H1 (cell line): ENCODE data around the gene FCMR. TPM values are rescaled to one million over a fixed set of nuclear protein-coding genes. Genes with fewer than 3 reads are reported as not detected.

ENCODE experiments used
- CTCF ChIA-PET: fragments of 300-600 bp; sonication (Branson Sonifier 250); formaldehyde crosslinking; loops from one replicate; lab custom pipeline; 2021; ENCODE audit not compliant: partially characterized antibody; lab: Charles Lee
- POLR2A ChIA-PET: fragments of 300-600 bp; sonication (Branson Sonifier 250); formaldehyde crosslinking; loops from one replicate; lab custom pipeline; 2021; ENCODE audit warnings: inconsistent platforms; ENCODE audit not compliant: partially characterized antibody; lab: Charles Lee
- DNase-seq, 2 experiments: peaks; one replicate each; pipeline versions ENCODE4 v3.0.0 to v3.0.0-alpha.2; 2010 to 2022; ENCODE audit warnings: low spot score in 2 of 2, low read depth in 1 of 2, mixed read lengths in 1 of 2
- FAIRE-seq: peaks from 2 replicates; lab custom pipeline; 2011; peaks lifted over from hg19 to GRCh38; lab: Jason Lieb, UNC
- H2AFZ ChIP-seq: 2 replicates; pipeline ENCODE4 v1.8.1; 2012; ENCODE audit warnings: low read length, inconsistent platforms
- H2AK5ac ChIP-seq: 2 replicates; pipeline ENCODE4 v1.6.1; 2013; ENCODE audit warnings: low read depth, low read length
- H2BK120ac ChIP-seq: replicated peaks from 2 replicates; pipeline ENCODE3; 2013; ENCODE audit warnings: low read depth, low read length, inconsistent platforms
- H2BK12ac ChIP-seq: 2 replicates; pipeline ENCODE4 v1.6.1; 2013; ENCODE audit warnings: low read depth, low read length
- H2BK15ac ChIP-seq: 2 replicates; pipeline ENCODE4 v1.6.1; 2013; ENCODE audit warnings: low read length
- H2BK20ac ChIP-seq: 2 replicates; pipeline ENCODE4 v1.6.1; 2013; ENCODE audit warnings: low read length
- H2BK5ac ChIP-seq: 2 replicates; pipeline ENCODE4 v1.6.1; 2013; ENCODE audit warnings: low read depth, low read length
- H3K14ac ChIP-seq: 2 replicates; pipeline ENCODE4 v1.6.1; 2013; ENCODE audit warnings: inconsistent platforms; ENCODE audit not compliant: insufficient read length
- H3K18ac ChIP-seq: 2 replicates; pipeline ENCODE4 v1.6.1; 2013; ENCODE audit warnings: low read length; ENCODE audit errors: extremely low read depth
- H3K23ac ChIP-seq: 2 replicates; pipeline ENCODE4 v1.6.1; 2013; ENCODE audit warnings: inconsistent platforms; ENCODE audit not compliant: insufficient read length
- H3K23me2 ChIP-seq: 2 replicates; pipeline ENCODE4 v1.6.1; 2013; ENCODE audit warnings: low read depth, low read length
- H3K27ac ChIP-seq: 2 replicates; pipeline ENCODE4 v1.6.1; 2011; ENCODE audit warnings: low read depth, low read length, inconsistent platforms
- H3K27me3 ChIP-seq, 4 experiments: replicated peaks in 1 of 4; 1 replicate in 1 of 4; 2 replicates in 3 of 4; pipeline versions ENCODE4 v1.6.1 to v1.8.1; 2011 to 2013; ENCODE audit warnings: low read length in 3 of 4, mild to moderate bottlenecking in 3 of 4, inconsistent platforms in 2 of 4, mixed read lengths in 2 of 4, moderate library complexity in 1 of 4; ENCODE audit not compliant: control insufficient read depth in 3 of 4, insufficient read depth in 3 of 4; ENCODE audit errors: extremely low read depth in 1 of 4
- H3K36me3 ChIP-seq, 4 experiments: 2 replicates each; pipeline versions ENCODE4 v1.6.1 to v1.8.1; 2011 to 2013; ENCODE audit warnings: mild to moderate bottlenecking in 4 of 4, low read length in 3 of 4, moderate library complexity in 2 of 4, control low read depth in 1 of 4, inconsistent platforms in 1 of 4; ENCODE audit not compliant: insufficient read depth in 4 of 4, control insufficient read depth in 2 of 4
- H3K4ac ChIP-seq: replicated peaks from 2 replicates; pipeline ENCODE3; 2013; ENCODE audit warnings: low read length, low read depth, mixed read lengths, inconsistent platforms; ENCODE audit not compliant: insufficient read length
- H3K4me1 ChIP-seq, 4 experiments: replicated peaks in 1 of 4; 1 replicate in 1 of 4; 2 replicates in 3 of 4; pipeline versions ENCODE4 v1.6.1 to v1.8.1; 2011 to 2013; ENCODE audit warnings: low read length in 3 of 4, inconsistent platforms in 2 of 4, mixed read lengths in 1 of 4; ENCODE audit not compliant: insufficient read depth in 4 of 4, control insufficient read depth in 3 of 4
- H3K4me2 ChIP-seq, 2 experiments: 2 replicates each; pipeline versions ENCODE4 v1.6.1 to v1.8.1; 2011 to 2013; ENCODE audit warnings: low read depth in 2 of 2, low read length in 2 of 2, control low read depth in 1 of 2, inconsistent platforms in 1 of 2, mild to moderate bottlenecking in 1 of 2; ENCODE audit not compliant: insufficient read depth in 1 of 2
- H3K4me3 ChIP-seq, 4 experiments: fragments of 200-600, 300-600 bp in 1 of 4; sonication (generic), shearing (Covaris generic), sonication (Bioruptor Twin) in 1 of 4; 2 replicates each; pipeline versions ENCODE4 v1.5.1 to v1.8.1; 2011 to 2016; ENCODE audit warnings: low read length in 4 of 4, low read depth in 3 of 4, control low read depth in 2 of 4, inconsistent platforms in 2 of 4, mild to moderate bottlenecking in 2 of 4, mixed read lengths in 1 of 4, moderate library complexity in 1 of 4; ENCODE audit not compliant: insufficient read depth in 2 of 4; ENCODE audit errors: extremely low read depth in 1 of 4
- H3K56ac ChIP-seq: replicated peaks from 2 replicates; pipeline ENCODE3; 2013; ENCODE audit warnings: low read depth, mild to moderate bottlenecking, mixed read lengths, low read length, inconsistent platforms; ENCODE audit not compliant: insufficient read length
- H3K79me1 ChIP-seq: 2 replicates; pipeline ENCODE4 v1.6.1; 2013; ENCODE audit warnings: low read depth, low read length, control low read depth
- H3K79me2 ChIP-seq, 2 experiments: 2 replicates each; pipeline versions ENCODE4 v1.6.1 to v1.8.1; 2012 to 2013; ENCODE audit warnings: low read length in 2 of 2, mild to moderate bottlenecking in 2 of 2, inconsistent platforms in 1 of 2; ENCODE audit not compliant: insufficient read depth in 2 of 2, control insufficient read depth in 1 of 2
- H3K9ac ChIP-seq, 4 experiments: replicated peaks in 1 of 4; 1 replicate in 1 of 4; 2 replicates in 3 of 4; pipeline versions ENCODE4 v1.6.1 to v1.8.1; 2011 to 2013; ENCODE audit warnings: low read depth in 3 of 4, low read length in 3 of 4, control low read depth in 2 of 4, mild to moderate bottlenecking in 2 of 4, moderate library complexity in 2 of 4, inconsistent platforms in 1 of 4; ENCODE audit errors: extremely low read depth in 1 of 4
- H3K9me3 ChIP-seq, 2 experiments: 2 replicates each; pipeline versions ENCODE4 v1.6.1 to v1.8.1; 2012 to 2013; ENCODE audit warnings: mild to moderate bottlenecking in 2 of 2, moderate library complexity in 2 of 2, control low read depth in 1 of 2, inconsistent platforms in 1 of 2, low read depth in 1 of 2, low read length in 1 of 2, mixed read lengths in 1 of 2; ENCODE audit not compliant: insufficient read depth in 2 of 2
- H4K20me1 ChIP-seq, 2 experiments: replicated peaks in 1 of 2; 2 replicates each; pipeline versions ENCODE3 to v1.8.1; 2011 to 2013; ENCODE audit warnings: inconsistent platforms in 2 of 2, low read length in 2 of 2, mild to moderate bottlenecking in 1 of 2; ENCODE audit not compliant: insufficient read depth in 2 of 2, control insufficient read depth in 1 of 2
- H4K5ac ChIP-seq: 2 replicates; pipeline ENCODE4 v1.6.1; 2013; ENCODE audit warnings: low read length, low read depth, mixed read lengths, inconsistent platforms; ENCODE audit not compliant: insufficient read length
- H4K8ac ChIP-seq: 2 replicates; pipeline ENCODE4 v1.8.0; 2013; ENCODE audit warnings: mild to moderate bottlenecking, moderate library complexity, low read length, inconsistent platforms; ENCODE audit not compliant: insufficient read depth; ENCODE audit errors: extremely low read depth
- H4K91ac ChIP-seq: replicated peaks from 2 replicates; pipeline ENCODE3; 2013; ENCODE audit warnings: low read length, mixed read lengths, inconsistent platforms; ENCODE audit not compliant: insufficient read length
- CBX5 ChIP-seq: fragments of 300-800, 300-1000 bp; sonication (generic); IDR thresholded peaks from 2 replicates; pipeline ENCODE4 v1.7.1; 2016; ENCODE audit warnings: antibody characterized with exemption, low read length, low read depth
- EP300 ChIP-seq, 2 experiments: IDR thresholded peaks; 1 replicate in 1 of 2; 2 replicates in 1 of 2; pipeline ENCODE4 v1.6.1; 2011 to 2012; ENCODE audit warnings: low read depth in 2 of 2, low read length in 2 of 2, mild to moderate bottlenecking in 2 of 2, borderline replicate concordance in 1 of 2, inconsistent platforms in 1 of 2, moderate library complexity in 1 of 2
- FOSL1 ChIP-seq: IDR thresholded peaks from 2 replicates; pipeline ENCODE4 v1.6.1; 2011; ENCODE audit warnings: mild to moderate bottlenecking, low read depth, low read length, moderate library complexity; ENCODE audit not compliant: insufficient read depth
- HDAC2 ChIP-seq, 2 experiments: fragments of 300-600 bp in 1 of 2; sonication (generic) in 1 of 2; IDR thresholded peaks; 2 replicates each; pipeline ENCODE4 v1.6.1; 2011 to 2012; ENCODE audit warnings: low read depth in 2 of 2, low read length in 2 of 2, mild to moderate bottlenecking in 2 of 2, moderate library complexity in 2 of 2, borderline replicate concordance in 1 of 2, inconsistent platforms in 1 of 2
- JUN ChIP-seq: IDR thresholded peaks from 2 replicates; pipeline ENCODE4 v1.6.1; 2011; ENCODE audit warnings: low read depth, mild to moderate bottlenecking, improper control_type of control experiment, low read length
- RAD21 ChIP-seq, 2 experiments: IDR thresholded peaks in 1 of 2; conservative IDR thresholded peaks in 1 of 2; 2 replicates each; pipeline ENCODE4 v1.6.1; 2011; ENCODE audit warnings: low read depth in 2 of 2, low read length in 2 of 2, improper control_type of control experiment in 1 of 2, inconsistent platforms in 1 of 2, mild to moderate bottlenecking in 1 of 2, moderate library complexity in 1 of 2
- SIRT6 ChIP-seq: IDR thresholded peaks from one replicate; pipeline ENCODE4 v1.7.1; 2012; ENCODE audit warnings: low read length, inconsistent platforms
- SIX5 ChIP-seq: IDR thresholded peaks from 2 replicates; pipeline ENCODE4 v1.6.1; 2011; ENCODE audit warnings: mild to moderate bottlenecking, low read depth, low read length
- SRF ChIP-seq: IDR thresholded peaks from 2 replicates; pipeline ENCODE4 v1.6.1; 2011; ENCODE audit warnings: mild to moderate bottlenecking, low read depth, low read length, moderate library complexity
- WGBS, 2 experiments: shearing (Covaris generic) in 1 of 2; methylation state at CpG; one replicate each; pipeline versions ENCODE4 v1.1.6 to v1.1.7; 2013 to 2015; ENCODE audit warnings: low lambda C conversion rate in 2 of 2, mixed read lengths in 2 of 2, inconsistent platforms in 1 of 2, low coverage in 1 of 2, missing lambda C conversion rate in 1 of 2; ENCODE audit not compliant: insufficient replicate concordance in 2 of 2, insufficient coverage in 1 of 2, insufficient read length in 1 of 2; ENCODE audit errors: extremely low coverage in 1 of 2, missing lambda C conversion rate in 1 of 2; 5-methylcytosine and 5-hydroxymethylcytosine counted together
- polyA plus RNA-seq, 7 experiments: library from polyadenylated mRNA; depleted of rRNA in 3 of 7; stranded (reverse) in 5 of 7; unstranded in 2 of 7; fragments of >200 nt in 5 of 7; fragments of 200-250 nt in 2 of 7; gene quantifications; 1 replicate in 5 of 7; 2 replicates in 1 of 7; 4 replicates in 1 of 7; pipeline versions ENCODE4 v1.2.1 to v1.2.3, GENCODE V29; 2011 to 2013; ENCODE audit warnings: missing spikeins in 2 of 7, mixed read lengths in 2 of 7
- total RNA-seq: library from RNA; stranded (reverse); fragmentation: NEBNext Ultra II Directional; extraction: Animal tissue kit (Norgen Biotek cat#: 25700); gene quantifications from 2 replicates; pipeline ENCODE4 v1.2.1, GENCODE V29; 2021

FCMR gene
- total and polyA plus RNA-seq, 2 of the 8 experiments (the other 6 are each of a cell fraction or from before 2014, with no cell fraction given), result 0.53 TPM; not detected in 1

- H3K27ac ChIP-seq, result no peak overlapping the region
- DNase-seq, result no peak
- no peak overlapping the region for H3K14ac ChIP-seq
- no peak overlapping the region for H3K9ac ChIP-seq
- no peak overlapping the region for H2BK12ac ChIP-seq
- no peak overlapping the region for H3K4me3 ChIP-seq
- POLR2A ChIA-PET, result interaction anchor here (1.2 kb wide), 1 partner anchor 14 kb away, joined by 4 read pairs; no protein-coding TSS in a partner anchor
- FAIRE-seq, result no peak
- no peak overlapping the region for H2BK15ac ChIP-seq
- no peak overlapping the region for H4K5ac ChIP-seq
- no peaks in the 10 kb centered on the region for H3K27me3 ChIP-seq
- H2BK20ac ChIP-seq, result no peak overlapping the region
- H3K9me3 ChIP-seq, result no peaks in the 10 kb centered on the region
- peaks cover 0 to 3% (median 0%) of the 10 kb centered on the region in 4 experiments; a peak in 2 of 7 replicates for H3K4me1 ChIP-seq
- no peak overlapping the region for H2AFZ ChIP-seq
- no peak overlapping the region for H2BK5ac ChIP-seq
- H3K79me2 ChIP-seq, result no peaks in the 10 kb centered on the region
- no peak overlapping the region for H4K8ac ChIP-seq
- TF ChIP-seq FOSL1 (no peak), EP300 (IDR thresholded peaks at IDR 0.05; ENCODE audit: borderline replicate concordance in 1 of 2, low read depth in 2 of 2, low read length in 2 of 2) (no peak), SIX5 (no peak), CBX5 (no peak), JUN (no peak), RAD21 (IDR thresholded peaks at IDR 0.05 in 1 of 2, conservative IDR thresholded peaks at IDR 0.05 in 1 of 2; ENCODE audit: low read depth in 2 of 2, low read length in 2 of 2) (no peak), HDAC2 (IDR thresholded peaks at IDR 0.05; ENCODE audit: borderline replicate concordance in 1 of 2, low read depth in 2 of 2, low read length in 2 of 2) (no peak), SRF (no peak), SIRT6 (no peak)
- no peak overlapping the region for H3K4ac ChIP-seq
- no peak overlapping the region for H4K91ac ChIP-seq
- H3K79me1 ChIP-seq, result no peaks in the 10 kb centered on the region
- H3K56ac ChIP-seq, result no peak overlapping the region
- H3K23me2 ChIP-seq, result no peaks in the 10 kb centered on the region
- no peak overlapping the region for H2AK5ac ChIP-seq
- no peak overlapping the region for H2BK120ac ChIP-seq
- no peak overlapping the region for H3K18ac ChIP-seq
- CTCF ChIA-PET, result interaction anchor here (0.6 to 3.3 kb wide), 14 partner anchors 9 to 150 kb away, joined by 3 to 19 read pairs (median 5); partner anchors contain the start of gene IL20
- H3K4me2 ChIP-seq, result no peak overlapping the region
- no peaks in the 10 kb centered on the region for H3K36me3 ChIP-seq
- H4K20me1 ChIP-seq, result no peaks in the 10 kb centered on the region
- no peak overlapping the region for H3K23ac ChIP-seq
- 92% methylated on average over 3 of the region's 3 CpGs; no CpG with 5 or more reads in 1 of the 2 experiments for WGBS, 2 experiments
These were observed 36.2 kb downstream of the FCMR start for GRCh38 chr1:206885341-206886060.
